NCI-H345 (cell line): ENCODE data around the gene PADI3.
A peak's percentile ranks its signal among the peaks of the same experiment; 100 is the strongest.
"Not testable (repeated sequence)": the region's sequence is repeated elsewhere in the genome, so short reads cannot be mapped to it uniquely, and the experiment has no call there.

ENCODE experiments used
- DNase-seq: peaks from one replicate; lab custom pipeline; 2025; lab: John Stamatoyannopoulos, UW

The PADI3 gene

GRCh38 chr1:17216078-17216477, 32.8 kb upstream of the PADI3 start:
- no peak for DNase-seq

- DNase-seq, result no peak
Measured at GRCh38 chr1:17217607-17218006, 31.3 kb upstream of the PADI3 start.

GRCh38 chr1:17218939-17219338, 30.0 kb upstream of the PADI3 start:
- no peak for DNase-seq

GRCh38 chr1:17220287-17220686, 28.6 kb upstream of the PADI3 start:
- no peak for DNase-seq

- DNase-seq, result no peak
Measured at GRCh38 chr1:17222557-17222956, 26.3 kb upstream of the PADI3 start.

- DNase-seq, result no peak
Measured at GRCh38 chr1:17224434-17224833, 24.5 kb upstream of the PADI3 start.

GRCh38 chr1:17225140-17225539, 23.8 kb upstream of the PADI3 start:
- no peak for DNase-seq

GRCh38 chr1:17227358-17227915, 21.5 kb upstream of the PADI3 start:
- no peak for DNase-seq

- no peak for DNase-seq
Measured at GRCh38 chr1:17228619-17229018, 20.3 kb upstream of the PADI3 start.

GRCh38 chr1:17229379-17229778, 19.5 kb upstream of the PADI3 start:
- DNase-seq, result no peak

GRCh38 chr1:17230106-17230505, 18.8 kb upstream of the PADI3 start:
- no peak for DNase-seq

GRCh38 chr1:17230671-17231310, 18.1 kb upstream of the PADI3 start:
- DNase-seq, result no peak

GRCh38 chr1:17232759-17233661, 15.9 kb upstream of the PADI3 start:
- DNase-seq, result no peak

GRCh38 chr1:17233675-17234320, 15.1 kb upstream of the PADI3 start:
- DNase-seq, result no peak

GRCh38 chr1:17234405-17234804, 14.5 kb upstream of the PADI3 start:
- DNase-seq, result no peak

GRCh38 chr1:17235135-17235885, 13.6 kb upstream of the PADI3 start:
- no peak for DNase-seq

GRCh38 chr1:17236779-17237560, 11.9 kb upstream of the PADI3 start:
- peak; percentile 86 for DNase-seq

GRCh38 chr1:17237561-17237903, 11.4 kb upstream of the PADI3 start:
- no peak for DNase-seq

GRCh38 chr1:17239420-17239819, 9.5 kb upstream of the PADI3 start:
- peak; percentile 73 for DNase-seq

- not testable (repeated sequence) for DNase-seq
Measured at GRCh38 chr1:17241011-17241779, 7.7 kb upstream of the PADI3 start.

- not testable (repeated sequence) for DNase-seq
Measured at GRCh38 chr1:17241780-17242074, 7.2 kb upstream of the PADI3 start.
